ENCODE results near the gene RMND5B.
"Not testable (repeated sequence)": the region's sequence is repeated elsewhere in the genome, so short reads cannot be mapped to it uniquely, and the experiment has no call there.

RMND5B gene

GRCh38 chr5:178170455-178170854 lies 39.6 kb downstream of the RMND5B start:
- DNase-seq (ENCODE audit: low read depth in 3 of 3): no peak

- DNase-seq (ENCODE audit: low read depth in 3 of 3): no peak
Observed at GRCh38 chr5:178174456-178174855, 43.6 kb downstream of the RMND5B start.

- no peak for DNase-seq (ENCODE audit: low read depth in 3 of 3)
Observed at GRCh38 chr5:178176791-178177190, 46.0 kb downstream of the RMND5B start.

GRCh38 chr5:178177569-178177968 lies 46.8 kb downstream of the RMND5B start:
- DNase-seq (ENCODE audit: low read depth in 3 of 3): no peak

GRCh38 chr5:178180141-178180863 lies 49.5 kb downstream of the RMND5B start:
- no peak for DNase-seq (ENCODE audit: low read depth in 3 of 3)

GRCh38 chr5:178182158-178182876 lies 51.5 kb downstream of the RMND5B start:
- no peak for DNase-seq (ENCODE audit: low read depth in 3 of 3)

GRCh38 chr5:178186427-178186826 lies 55.6 kb downstream of the RMND5B start:
- DNase-seq (ENCODE audit: low read depth in 3 of 3): no peak

GRCh38 chr5:178187014-178187413 lies 56.2 kb downstream of the RMND5B start, which contains the start of gene GMCL2:
GMCL2 (minus strand) TSS chr5:178187371; CDS start chr5:178187299, 72 bp downstream.
- no peak for DNase-seq (ENCODE audit: low read depth in 3 of 3)

GRCh38 chr5:178189433-178189832 lies 58.6 kb downstream of the RMND5B start:
- DNase-seq (ENCODE audit: low read depth in 3 of 3): no peak

GRCh38 chr5:178191661-178192060 lies 60.8 kb downstream of the RMND5B start:
- DNase-seq (ENCODE audit: low read depth in 3 of 3): no peak

- DNase-seq (ENCODE audit: low read depth in 3 of 3): no peak
Observed at GRCh38 chr5:178192244-178192643, 61.4 kb downstream of the RMND5B start.

- no peak for DNase-seq (ENCODE audit: low read depth in 3 of 3)
Observed at GRCh38 chr5:178192787-178193186, 62.0 kb downstream of the RMND5B start.

GRCh38 chr5:178193251-178193809 lies 62.5 kb downstream of the RMND5B start:
- no peak for DNase-seq (ENCODE audit: low read depth in 3 of 3)

- no peak for DNase-seq (ENCODE audit: low read depth in 3 of 3)
Observed at GRCh38 chr5:178194026-178194425, 63.2 kb downstream of the RMND5B start.

- DNase-seq (ENCODE audit: low read depth in 3 of 3): no peak
Observed at GRCh38 chr5:178196281-178196812, 65.5 kb downstream of the RMND5B start.

- no peak for DNase-seq (ENCODE audit: low read depth in 3 of 3)
Observed at GRCh38 chr5:178196986-178197385, 66.2 kb downstream of the RMND5B start.

- DNase-seq (ENCODE audit: low read depth in 3 of 3): not testable (repeated sequence)
Observed at GRCh38 chr5:178198151-178198550, 67.3 kb downstream of the RMND5B start.

- no peak for DNase-seq (ENCODE audit: low read depth in 3 of 3)
Observed at GRCh38 chr5:178198706-178199105, 67.9 kb downstream of the RMND5B start.

GRCh38 chr5:178199581-178200434 lies 69.0 kb downstream of the RMND5B start:
- no peak for DNase-seq (ENCODE audit: low read depth in 3 of 3)
